ENCODE results near the gene NDST4. TPM values are rescaled to one million over a fixed set of nuclear protein-coding genes. Genes with fewer than 3 reads are reported as not detected.

The NDST4 gene
- total RNA-seq, 1 donor from 2014 or later, result not detected

DNA sequence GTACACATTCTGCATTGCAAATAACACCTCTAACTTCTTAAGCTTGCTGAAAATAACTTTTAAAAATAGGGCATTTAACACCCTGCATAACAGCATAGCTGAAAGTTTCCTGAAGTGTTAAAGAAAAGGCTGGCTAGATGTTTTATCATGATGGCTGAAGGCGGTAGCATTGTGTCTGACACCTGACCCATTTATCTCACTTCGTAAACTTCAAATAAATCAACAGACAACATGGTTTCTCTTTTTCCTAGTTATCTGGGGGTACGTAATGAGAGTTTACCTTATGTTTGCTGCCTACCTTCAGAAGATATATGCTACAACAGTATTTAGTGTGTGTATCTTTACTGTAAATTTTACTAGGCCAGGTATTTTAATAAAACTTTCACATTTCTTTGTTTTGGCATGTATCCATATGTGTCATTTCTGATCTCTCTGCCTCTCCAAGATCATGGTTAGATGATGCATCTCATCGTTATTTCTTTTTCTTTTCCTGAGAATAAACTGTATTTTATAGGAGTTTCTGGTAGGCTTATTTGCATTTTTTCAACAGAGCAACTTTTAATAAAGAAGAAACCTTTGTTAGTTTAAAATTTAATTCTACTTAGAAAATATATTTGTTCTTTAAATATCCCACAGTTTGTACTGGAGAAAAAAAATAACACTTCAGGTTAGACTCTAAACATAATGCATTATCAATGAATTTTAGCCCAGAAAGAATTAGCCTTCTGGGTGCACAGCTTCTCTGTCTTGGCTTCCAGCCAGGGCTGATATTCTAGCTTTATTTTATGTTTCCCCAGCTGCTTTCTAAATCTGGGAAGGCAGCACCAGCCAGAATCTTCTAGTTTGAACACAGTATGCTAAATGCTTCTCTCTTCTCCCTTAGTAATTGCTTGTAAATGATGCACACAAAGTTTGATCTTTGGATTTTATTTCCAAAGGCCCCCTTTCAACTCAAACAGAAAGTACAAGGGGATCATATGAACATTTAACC, 2.9 kb downstream of the NDST4 start:
- no peaks in the 10 kb centered on the region for H3K4me1 Mint-ChIP-seq
- H3K9me3 Mint-ChIP-seq, result no peaks in the 10 kb centered on the region
- H3K27me3 Mint-ChIP-seq, result no peaks in the 10 kb centered on the region
- no peak overlapping the region for H3K4me3 Mint-ChIP-seq
- no peaks in the 10 kb centered on the region for H3K36me3 Mint-ChIP-seq (ENCODE audit: low read depth)
- no peak for DNase-seq
- intact Hi-C loops (cut with micrococcal nuclease), result no loop called here
- no peak overlapping the region for H3K27ac Mint-ChIP-seq

DNA sequence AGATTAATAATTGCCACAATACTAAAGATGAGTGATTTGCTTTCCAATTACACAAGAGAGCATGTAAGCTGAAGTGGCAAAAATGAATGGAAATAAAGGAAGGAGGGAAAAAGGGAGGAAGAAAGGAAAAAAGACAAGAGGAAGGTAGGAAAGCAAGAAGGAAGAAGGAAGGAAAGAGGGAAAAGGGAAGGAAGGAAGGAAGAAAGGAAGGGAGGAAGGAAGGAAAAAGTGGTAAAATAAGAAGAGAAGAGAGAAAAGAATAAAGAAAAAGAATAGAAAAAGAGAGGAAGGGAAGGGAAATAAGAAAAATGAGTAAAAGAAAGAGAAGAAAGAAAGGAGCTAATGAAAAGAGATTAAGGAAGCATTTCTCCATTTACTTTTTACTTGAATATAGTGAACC, 4.6 kb downstream of the NDST4 start:
- intact Hi-C loops (cut with micrococcal nuclease), result no loop called here
- H3K27ac Mint-ChIP-seq, result no peak overlapping the region
- no peak overlapping the region for H3K4me3 Mint-ChIP-seq
- no peaks in the 10 kb centered on the region for H3K4me1 Mint-ChIP-seq
- H3K9me3 Mint-ChIP-seq, result no peaks in the 10 kb centered on the region
- no peaks in the 10 kb centered on the region for H3K27me3 Mint-ChIP-seq
- H3K36me3 Mint-ChIP-seq (ENCODE audit: low read depth), result no peaks in the 10 kb centered on the region
- DNase-seq, result no peak

DNA sequence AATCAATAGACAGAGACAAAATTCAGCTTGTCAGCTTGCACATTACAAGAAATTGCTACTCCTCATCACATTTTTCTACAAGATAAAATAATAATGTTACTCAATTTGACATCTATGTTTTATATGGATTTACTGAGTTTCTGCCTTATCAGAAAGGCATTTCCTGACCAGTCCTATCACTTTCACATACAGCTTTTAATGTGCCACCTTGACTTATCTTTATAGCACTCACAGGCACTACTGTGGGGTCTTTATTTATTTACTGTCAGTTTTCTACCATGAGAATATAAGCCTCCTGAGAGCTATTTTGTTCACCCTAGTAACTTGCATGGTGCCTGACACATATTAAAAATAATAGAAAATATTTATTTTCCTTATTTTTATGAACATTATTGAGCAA, 6.0 kb downstream of the NDST4 start:
- H3K27me3 Mint-ChIP-seq, result no peaks in the 10 kb centered on the region
- no peak overlapping the region for H3K27ac Mint-ChIP-seq
- no peak overlapping the region for H3K4me3 Mint-ChIP-seq
- DNase-seq, result no peak
- H3K4me1 Mint-ChIP-seq, result no peaks in the 10 kb centered on the region
- no peaks in the 10 kb centered on the region for H3K36me3 Mint-ChIP-seq (ENCODE audit: low read depth)
- intact Hi-C loops (cut with micrococcal nuclease), result no loop called here
- no peaks in the 10 kb centered on the region for H3K9me3 Mint-ChIP-seq

DNA sequence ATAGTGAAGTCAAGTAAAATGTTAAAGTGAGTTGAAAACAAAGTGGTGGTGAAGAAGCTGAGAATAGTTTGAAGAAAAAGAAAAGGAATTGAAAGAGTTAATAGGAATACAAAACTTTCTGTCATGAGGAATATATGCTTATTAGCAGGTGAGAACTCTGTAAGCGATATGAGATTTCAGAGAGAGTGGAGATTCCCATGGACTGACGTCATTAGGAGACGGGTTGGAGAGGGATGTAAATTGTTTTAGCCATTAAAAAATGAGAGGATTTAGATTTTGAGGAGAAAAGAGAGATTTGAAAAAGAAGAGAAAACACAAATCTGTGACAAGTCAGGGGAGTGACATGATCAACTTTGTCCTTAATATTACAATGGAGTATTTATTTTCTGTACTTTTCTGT, 11.7 kb downstream of the NDST4 start:
- intact Hi-C loops (cut with micrococcal nuclease), result no loop called here
- H3K27me3 Mint-ChIP-seq, result no peaks in the 10 kb centered on the region

DNA sequence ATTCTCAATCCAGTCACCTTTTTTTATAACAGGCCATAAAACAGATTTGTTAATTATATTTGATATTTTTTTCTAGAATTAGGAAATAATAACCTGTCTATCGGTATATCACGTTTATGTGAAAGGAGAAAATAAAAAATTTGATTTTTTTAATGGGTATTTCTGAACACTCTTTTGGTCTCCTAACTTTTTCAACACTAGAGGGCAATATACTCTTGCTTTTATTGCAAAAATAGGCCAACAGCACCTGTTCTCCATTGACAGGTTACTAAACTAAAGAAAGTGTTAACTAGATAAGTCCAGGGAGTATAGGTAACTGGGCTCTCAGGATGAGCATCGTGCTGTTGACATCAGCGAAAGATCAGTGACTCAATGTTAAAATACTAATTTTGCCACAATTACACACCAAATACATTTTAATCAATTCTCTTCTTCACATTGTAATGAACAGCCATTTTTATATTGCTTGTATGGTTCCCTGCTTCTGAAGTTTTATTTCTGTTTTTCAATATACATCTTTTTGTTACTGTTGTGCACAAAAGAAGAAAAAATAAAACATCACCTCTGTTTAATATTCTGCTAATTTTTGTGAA, 22.8 kb downstream of the NDST4 start:
- Mint-ChIP-seq H3K36me3 (ENCODE audit: low read depth) (no peaks in the 10 kb centered on the region), H3K27ac (no peak overlapping the region), H3K4me3 (no peak overlapping the region), H3K4me1 (no peaks in the 10 kb centered on the region), H3K9me3 (no peaks in the 10 kb centered on the region), H3K27me3 (no peaks in the 10 kb centered on the region)
- intact Hi-C loops (cut with micrococcal nuclease), result loop anchor here (5.0 kb wide), 1 partner anchor 762 kb away; no protein-coding TSS in a partner anchor
- no peak for DNase-seq

More for the DNA sequence above, 11.7 kb downstream of the NDST4 start:
- no peak overlapping the region for H3K4me3 Mint-ChIP-seq
- no peaks in the 10 kb centered on the region for H3K9me3 Mint-ChIP-seq
- H3K36me3 Mint-ChIP-seq (ENCODE audit: low read depth), result no peaks in the 10 kb centered on the region
- H3K4me1 Mint-ChIP-seq, result no peaks in the 10 kb centered on the region
- H3K27ac Mint-ChIP-seq, result no peak overlapping the region
- no peak for DNase-seq

DNA sequence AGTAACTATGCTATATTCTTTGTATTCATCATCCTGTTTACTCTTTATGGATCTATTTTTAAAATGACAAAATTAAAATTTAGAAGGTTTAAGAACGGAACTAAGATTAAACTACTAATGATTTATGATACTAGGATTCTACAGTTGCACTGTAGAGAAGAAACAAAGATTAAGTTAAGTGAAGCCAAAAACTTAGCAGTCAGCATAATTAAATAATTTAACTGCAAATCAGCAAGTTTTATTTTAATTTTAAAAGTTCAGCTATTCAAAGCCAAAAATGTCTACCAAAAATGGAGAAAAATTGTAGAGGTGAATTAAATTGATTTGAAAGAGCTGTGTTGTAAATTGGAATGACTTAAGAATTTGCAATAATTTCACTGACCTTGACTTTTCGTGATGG, 30.8 kb downstream of the NDST4 start:
- intact Hi-C loops (cut with micrococcal nuclease), result no loop called here
- H3K9me3 Mint-ChIP-seq, result no peaks in the 10 kb centered on the region
- H3K27me3 Mint-ChIP-seq, result no peaks in the 10 kb centered on the region

DNA sequence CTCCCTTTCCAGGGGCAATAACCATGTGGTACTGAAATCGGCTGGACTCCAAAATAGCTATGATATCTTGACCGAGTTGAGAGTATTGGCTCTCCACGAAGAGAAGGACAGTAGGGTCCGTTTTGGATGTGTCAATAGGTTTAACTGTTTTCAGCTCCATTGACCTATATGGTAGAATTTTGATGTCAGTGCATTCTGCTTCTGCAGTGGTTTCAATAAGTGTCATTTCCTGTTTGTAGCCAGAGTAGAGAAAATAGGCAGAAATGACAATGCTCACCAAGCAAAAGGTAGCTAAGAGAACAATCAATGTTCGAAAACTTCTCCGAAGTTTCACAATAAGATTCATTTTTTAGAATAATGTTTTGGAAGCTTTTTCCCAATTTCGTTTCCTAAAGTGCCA, 36.7 kb downstream of the NDST4 start:
- intact Hi-C loops (cut with micrococcal nuclease), result no loop called here
- Mint-ChIP-seq H3K27me3 (no peaks in the 10 kb centered on the region), H3K4me3 (no peak overlapping the region), H3K9me3 (no peaks in the 10 kb centered on the region), H3K36me3 (ENCODE audit: low read depth) (no peaks in the 10 kb centered on the region), H3K27ac (no peak overlapping the region), H3K4me1 (no peaks in the 10 kb centered on the region)
- no peak for DNase-seq

More for the DNA sequence above, 30.8 kb downstream of the NDST4 start:
- DNase-seq, result no peak
- Mint-ChIP-seq H3K4me1 (no peaks in the 10 kb centered on the region), H3K27ac (no peak overlapping the region), H3K4me3 (no peak overlapping the region), H3K36me3 (ENCODE audit: low read depth) (no peaks in the 10 kb centered on the region)

DNA sequence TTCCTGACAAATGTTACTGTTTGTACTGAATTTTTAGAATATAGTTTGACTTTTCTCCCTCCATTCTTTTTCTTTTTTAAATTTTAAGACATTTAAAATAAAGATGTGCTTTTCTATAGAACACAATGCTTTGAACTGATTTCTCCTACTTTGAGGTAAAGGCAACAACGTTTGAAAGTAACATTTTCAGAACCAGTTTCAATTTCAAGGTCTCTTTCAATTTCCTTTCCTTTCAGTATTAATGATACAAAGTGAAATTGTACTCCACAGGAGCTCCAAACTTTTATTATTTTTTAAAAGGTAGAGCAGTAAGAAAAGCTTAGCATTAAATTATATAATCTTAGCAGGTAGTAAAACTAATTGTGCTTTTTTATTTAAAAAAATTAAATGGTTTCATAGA, 54.9 kb downstream of the NDST4 start:
- intact Hi-C loops (cut with micrococcal nuclease), result no loop called here
- Mint-ChIP-seq H3K9me3 (no peaks in the 10 kb centered on the region), H3K27me3 (no peaks in the 10 kb centered on the region), H3K4me3 (no peak overlapping the region), H3K36me3 (ENCODE audit: low read depth) (no peaks in the 10 kb centered on the region), H3K27ac (no peak overlapping the region), H3K4me1 (no peaks in the 10 kb centered on the region)
- no peak for DNase-seq

DNA sequence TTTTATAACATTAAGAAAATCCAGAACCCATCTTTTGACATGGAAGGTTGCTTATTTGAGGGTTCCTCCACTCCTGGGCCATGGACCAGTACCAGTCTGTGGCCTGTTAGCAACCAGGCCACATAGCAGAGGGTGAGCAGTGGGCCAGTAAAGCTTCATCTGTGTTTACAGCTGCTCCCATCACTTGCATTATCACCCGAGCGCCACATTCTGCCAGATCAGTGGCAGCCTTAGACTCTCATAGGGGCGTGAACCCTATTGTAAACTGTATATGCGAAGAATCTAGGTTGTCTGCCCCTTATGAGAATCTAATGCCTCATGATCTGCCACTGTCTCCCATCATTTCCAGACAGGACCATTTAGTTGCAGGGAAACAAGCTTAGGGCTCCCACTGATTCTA, 58.6 kb downstream of the NDST4 start:
- intact Hi-C loops (cut with micrococcal nuclease), result no loop called here
- Mint-ChIP-seq H3K9me3 (no peaks in the 10 kb centered on the region), H3K27me3 (no peaks in the 10 kb centered on the region), H3K27ac (no peak overlapping the region), H3K4me1 (no peaks in the 10 kb centered on the region), H3K36me3 (ENCODE audit: low read depth) (no peaks in the 10 kb centered on the region), H3K4me3 (no peak overlapping the region)
- DNase-seq, result no peak

DNA sequence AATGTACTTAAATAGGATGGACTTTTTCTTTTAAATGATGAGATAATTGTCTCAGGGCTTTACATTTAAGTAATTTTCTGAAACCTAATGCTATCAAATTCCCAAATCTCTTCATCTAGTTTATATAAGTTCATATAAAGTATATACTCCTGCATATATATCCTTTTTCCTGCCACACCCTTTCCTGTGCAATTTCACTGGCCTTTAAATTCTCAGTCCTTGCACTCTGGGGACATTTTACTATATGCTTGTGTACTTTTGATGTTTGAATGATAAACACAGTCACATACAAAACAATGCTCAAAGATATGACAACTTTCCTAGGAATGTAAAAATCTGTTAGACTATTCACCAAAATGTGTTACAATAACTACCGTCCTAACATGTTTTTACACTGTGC, 60.1 kb downstream of the NDST4 start:
- Mint-ChIP-seq H3K27me3 (no peaks in the 10 kb centered on the region), H3K36me3 (ENCODE audit: low read depth) (no peaks in the 10 kb centered on the region), H3K4me1 (no peaks in the 10 kb centered on the region), H3K27ac (no peak overlapping the region), H3K9me3 (no peaks in the 10 kb centered on the region), H3K4me3 (no peak overlapping the region)
- DNase-seq, result no peak
- intact Hi-C loops (cut with micrococcal nuclease), result no loop called here

DNA sequence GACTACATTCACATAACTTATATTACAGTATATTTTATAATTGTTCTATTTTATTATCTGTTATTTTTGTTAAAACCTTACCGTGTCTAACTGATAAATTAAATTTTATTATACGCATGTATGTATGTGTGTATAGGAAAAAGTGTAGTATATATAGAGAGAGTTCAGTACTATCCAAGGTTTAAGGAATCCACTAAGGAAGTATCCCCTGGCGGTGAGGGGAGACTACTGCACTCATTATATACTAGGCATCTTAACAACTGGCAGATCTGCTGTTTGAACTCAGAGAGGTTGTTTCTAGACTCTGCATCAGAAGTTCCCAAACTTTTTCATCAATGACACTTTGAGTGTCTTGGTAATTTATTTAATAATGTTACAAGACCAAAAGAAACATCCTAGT, 70.9 kb downstream of the NDST4 start:
- intact Hi-C loops (cut with micrococcal nuclease), result no loop called here

DNA sequence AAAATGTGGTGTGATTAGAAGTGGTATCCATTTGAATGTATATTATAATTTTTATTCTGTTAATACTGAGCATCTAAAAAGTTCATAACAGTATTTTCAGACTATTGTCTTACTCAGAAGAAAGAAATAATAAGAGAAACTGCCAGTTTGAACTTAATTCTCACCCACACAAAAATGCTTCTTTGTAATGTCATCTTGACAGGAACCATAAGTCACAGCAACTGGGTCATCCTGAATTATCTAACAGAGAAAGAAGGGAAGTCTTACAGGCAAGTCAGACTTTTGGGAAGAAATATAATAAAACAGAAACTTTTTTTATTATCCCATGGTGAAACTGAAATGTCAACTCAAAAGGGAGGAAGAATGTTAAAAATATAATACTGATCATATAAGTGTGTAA, 83.1 kb downstream of the NDST4 start:
- intact Hi-C loops (cut with micrococcal nuclease), result no loop called here
- H3K4me3 Mint-ChIP-seq, result no peak overlapping the region
- H3K27ac Mint-ChIP-seq, result no peak overlapping the region
- H3K36me3 Mint-ChIP-seq (ENCODE audit: low read depth), result no peaks in the 10 kb centered on the region
- no peaks in the 10 kb centered on the region for H3K4me1 Mint-ChIP-seq
- no peak for DNase-seq
- H3K9me3 Mint-ChIP-seq, result no peaks in the 10 kb centered on the region
- no peaks in the 10 kb centered on the region for H3K27me3 Mint-ChIP-seq

More for the DNA sequence above, 70.9 kb downstream of the NDST4 start:
- Mint-ChIP-seq H3K9me3 (no peaks in the 10 kb centered on the region), H3K4me1 (no peaks in the 10 kb centered on the region), H3K4me3 (no peak overlapping the region), H3K36me3 (ENCODE audit: low read depth) (no peaks in the 10 kb centered on the region), H3K27ac (no peak overlapping the region), H3K27me3 (no peaks in the 10 kb centered on the region)
- no peak for DNase-seq

DNA sequence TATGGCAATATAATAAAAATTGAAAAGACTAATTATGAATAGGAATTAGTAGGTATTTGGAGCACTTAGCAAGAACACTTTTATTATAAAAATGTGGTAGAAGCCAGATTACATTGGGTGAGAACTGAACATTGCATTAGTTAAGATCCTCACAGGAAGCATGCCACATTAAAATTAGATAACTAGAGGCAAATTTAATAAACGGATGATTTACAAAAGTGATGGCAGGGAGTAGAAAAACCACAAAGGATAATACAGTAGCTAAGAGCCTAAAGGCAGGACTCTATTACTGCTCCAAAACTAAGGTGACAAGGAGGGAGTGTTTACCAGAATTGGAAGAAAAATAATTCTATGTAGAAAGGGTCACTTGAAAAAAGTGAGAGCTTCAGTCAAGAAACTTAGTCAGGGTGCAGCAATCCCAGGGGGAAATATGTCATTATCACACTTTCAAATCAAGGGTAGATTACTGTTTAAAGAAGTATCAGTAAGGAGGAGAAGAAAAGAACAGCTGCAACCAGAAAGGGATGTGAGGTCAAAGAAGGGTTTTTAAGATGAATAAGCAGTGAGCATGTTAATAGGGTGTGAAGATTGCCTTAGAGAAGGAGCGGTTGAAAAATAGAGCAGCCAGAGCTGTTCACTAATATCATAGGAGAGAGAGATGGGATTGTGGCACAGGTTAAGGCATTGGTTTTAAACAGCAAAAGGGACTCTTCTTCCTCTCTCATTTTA, 84.6 kb downstream of the NDST4 start:
- intact Hi-C loops (cut with micrococcal nuclease), result no loop called here
- Mint-ChIP-seq H3K27me3 (no peaks in the 10 kb centered on the region), H3K27ac (no peak overlapping the region), H3K4me1 (no peaks in the 10 kb centered on the region), H3K9me3 (no peaks in the 10 kb centered on the region), H3K36me3 (ENCODE audit: low read depth) (no peaks in the 10 kb centered on the region), H3K4me3 (no peak overlapping the region)
- no peak for DNase-seq

DNA sequence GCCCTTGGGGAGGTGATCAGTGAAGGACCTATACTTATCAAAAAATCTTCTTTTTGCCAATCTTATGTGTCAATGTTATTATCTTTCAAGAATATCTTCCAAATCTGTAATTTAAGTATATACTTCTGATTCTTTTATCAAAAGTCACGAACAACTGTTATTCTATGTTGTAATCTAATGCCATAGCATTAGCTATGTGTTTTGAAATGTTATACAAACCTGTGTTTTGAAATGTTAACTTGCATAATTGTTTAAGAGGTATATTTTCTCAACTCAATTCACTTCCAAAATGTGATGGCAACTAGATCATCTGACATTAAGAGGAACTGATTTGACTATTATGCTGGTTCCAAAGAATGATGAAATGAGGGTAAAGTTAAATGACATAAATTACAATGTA, 113.5 kb downstream of the NDST4 start:
- Mint-ChIP-seq H3K4me1 (no peaks in the 10 kb centered on the region), H3K27ac (no peak overlapping the region), H3K36me3 (ENCODE audit: low read depth) (no peaks in the 10 kb centered on the region), H3K4me3 (no peak overlapping the region), H3K27me3 (no peaks in the 10 kb centered on the region), H3K9me3 (no peaks in the 10 kb centered on the region)
- no peak for DNase-seq
- intact Hi-C loops (cut with micrococcal nuclease), result no loop called here
